SU-DHL-6 (cell line): ENCODE data around the gene ARG2.

Experiments used
- H2AFZ ChIP-seq: fragments of 200-600 bp; sonication (generic); 2 replicates; pipeline ENCODE4 v1.6.1; 2014; ENCODE audit warnings: low read depth, mild to moderate bottlenecking, moderate library complexity, mixed read lengths, antibody characterized with exemption, low read length; ENCODE audit not compliant: severe bottlenecking
- H3F3A ChIP-seq: fragments of 200-600 bp; shearing (Covaris generic); 2 replicates; pipeline ENCODE4 v1.6.0; 2016; ENCODE audit warnings: antibody characterized with exemption, mild to moderate bottlenecking; ENCODE audit not compliant: insufficient read depth
- H3K27ac ChIP-seq: fragments of 200-600 bp; sonication (generic); 2 replicates; pipeline ENCODE4 v1.5.1; 2016; ENCODE audit warnings: low read depth, mild to moderate bottlenecking, low read length, moderate library complexity, mixed read lengths
- H3K27me3 ChIP-seq: fragments of 200-600 bp; sonication (generic), shearing (Covaris generic); 2 replicates; pipeline ENCODE4 v1.6.0; 2014; ENCODE audit warnings: mild to moderate bottlenecking, low read length
- H3K36me3 ChIP-seq: fragments of 200-600 bp; sonication (generic); 2 replicates; pipeline ENCODE4 v1.6.1; 2014; ENCODE audit warnings: mild to moderate bottlenecking, low read length, mixed read lengths
- H3K4me2 ChIP-seq: fragments of 300-600, 200-600 bp; shearing (Covaris generic), sonication (generic); 2 replicates; pipeline ENCODE4 v1.6.0; 2014; ENCODE audit warnings: low read length, low read depth, mild to moderate bottlenecking; ENCODE audit not compliant: poor library complexity, severe bottlenecking
- H3K4me3 ChIP-seq: fragments of 200-600 bp; sonication (generic); 2 replicates; pipeline ENCODE4 v1.5.1; 2014; ENCODE audit warnings: antibody characterized with exemption, low read length, mild to moderate bottlenecking, mixed read lengths; ENCODE audit not compliant: insufficient read depth, poor library complexity, severe bottlenecking
- H3K79me2 ChIP-seq: fragments of 200-600 bp; sonication (generic); 2 replicates; pipeline ENCODE4 v1.6.1; 2014; ENCODE audit warnings: mild to moderate bottlenecking, low read length, moderate library complexity; ENCODE audit not compliant: insufficient read depth
- H3K9ac ChIP-seq: fragments of 200-600 bp; sonication (generic); 2 replicates; pipeline ENCODE4 v1.7.0; 2014; ENCODE audit warnings: mild to moderate bottlenecking, low read length
- H3K9me2 ChIP-seq: fragments of 200-600 bp; sonication (generic); replicated peaks from 2 replicates; pipeline ENCODE4 v1.6.1; 2014; ENCODE audit warnings: low read length; ENCODE audit not compliant: insufficient read depth
- H3K9me3 ChIP-seq: fragments of 200-600 bp; sonication (generic); 2 replicates; pipeline ENCODE4 v1.6.1; 2014; ENCODE audit warnings: low read length, mixed read lengths; ENCODE audit not compliant: insufficient read depth
- H4K20me1 ChIP-seq: fragments of 200-600 bp; sonication (generic); 2 replicates; pipeline ENCODE4 v1.6.1; 2014; ENCODE audit warnings: low read depth, mild to moderate bottlenecking, antibody characterized with exemption, low read length, moderate library complexity, mixed read lengths
- EZH2phosphoT487 ChIP-seq: fragments of 200-600 bp; sonication (generic), shearing (Covaris generic); conservative IDR thresholded peaks from 2 replicates; pipeline ENCODE4 v1.6.1; 2018; ENCODE audit warnings: mild to moderate bottlenecking, antibody characterized with exemption, low read length, moderate library complexity, mixed read lengths
- TF ChIP-seq, protein P1 (sequence below): fragments of 200-600 bp; sonication (generic); IDR thresholded peaks from one replicate; pipeline ENCODE4 v1.5.1; 2017; ENCODE audit warnings: antibody characterized with exemption, mild to moderate bottlenecking, low read length, moderate library complexity; ENCODE audit not compliant: insufficient read depth, poor library complexity, severe bottlenecking

ARG2 gene

DNA sequence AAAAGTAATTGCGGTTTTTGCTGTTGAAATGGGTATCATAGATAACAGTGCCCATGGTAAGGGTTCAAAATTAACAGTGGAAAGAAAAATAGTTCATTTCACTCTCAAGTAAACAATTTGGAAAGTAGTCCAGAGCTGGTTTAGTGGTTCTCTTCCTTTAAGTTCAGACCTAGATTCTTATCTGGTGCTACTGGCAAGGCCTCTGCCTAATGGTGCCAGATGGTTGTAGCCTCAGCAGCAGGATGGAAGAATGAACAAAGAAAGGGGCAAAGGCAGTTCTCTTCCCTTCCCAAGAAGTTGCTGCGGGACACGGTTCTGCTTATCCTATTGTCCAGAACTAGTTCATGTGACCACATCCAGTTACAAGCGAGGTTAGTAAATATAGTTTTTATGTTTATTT, 10.5 kb downstream of the ARG2 start:
- no peaks in the 10 kb centered on the region for H4K20me1 ChIP-seq
- H3K36me3 ChIP-seq: no peaks in the 10 kb centered on the region
- no peaks in the 10 kb centered on the region for H3K9me2 ChIP-seq
- H3K27me3 ChIP-seq: no peaks in the 10 kb centered on the region
- TF ChIP-seq EZH2phosphoT487: no peak
- TF ChIP-seq, protein P1, sequence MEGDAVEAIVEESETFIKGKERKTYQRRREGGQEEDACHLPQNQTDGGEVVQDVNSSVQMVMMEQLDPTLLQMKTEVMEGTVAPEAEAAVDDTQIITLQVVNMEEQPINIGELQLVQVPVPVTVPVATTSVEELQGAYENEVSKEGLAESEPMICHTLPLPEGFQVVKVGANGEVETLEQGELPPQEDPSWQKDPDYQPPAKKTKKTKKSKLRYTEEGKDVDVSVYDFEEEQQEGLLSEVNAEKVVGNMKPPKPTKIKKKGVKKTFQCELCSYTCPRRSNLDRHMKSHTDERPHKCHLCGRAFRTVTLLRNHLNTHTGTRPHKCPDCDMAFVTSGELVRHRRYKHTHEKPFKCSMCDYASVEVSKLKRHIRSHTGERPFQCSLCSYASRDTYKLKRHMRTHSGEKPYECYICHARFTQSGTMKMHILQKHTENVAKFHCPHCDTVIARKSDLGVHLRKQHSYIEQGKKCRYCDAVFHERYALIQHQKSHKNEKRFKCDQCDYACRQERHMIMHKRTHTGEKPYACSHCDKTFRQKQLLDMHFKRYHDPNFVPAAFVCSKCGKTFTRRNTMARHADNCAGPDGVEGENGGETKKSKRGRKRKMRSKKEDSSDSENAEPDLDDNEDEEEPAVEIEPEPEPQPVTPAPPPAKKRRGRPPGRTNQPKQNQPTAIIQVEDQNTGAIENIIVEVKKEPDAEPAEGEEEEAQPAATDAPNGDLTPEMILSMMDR: no peak
- H3K9ac ChIP-seq: no peak overlapping the region
- no peak overlapping the region for H3K4me2 ChIP-seq
- no peak overlapping the region for H2AFZ ChIP-seq
- H3F3A ChIP-seq: no peaks in the 10 kb centered on the region
- H3K4me3 ChIP-seq: no peak overlapping the region
- no peaks in the 10 kb centered on the region for H3K9me3 ChIP-seq
- no peak overlapping the region for H3K27ac ChIP-seq
- no peaks in the 10 kb centered on the region for H3K79me2 ChIP-seq

DNA sequence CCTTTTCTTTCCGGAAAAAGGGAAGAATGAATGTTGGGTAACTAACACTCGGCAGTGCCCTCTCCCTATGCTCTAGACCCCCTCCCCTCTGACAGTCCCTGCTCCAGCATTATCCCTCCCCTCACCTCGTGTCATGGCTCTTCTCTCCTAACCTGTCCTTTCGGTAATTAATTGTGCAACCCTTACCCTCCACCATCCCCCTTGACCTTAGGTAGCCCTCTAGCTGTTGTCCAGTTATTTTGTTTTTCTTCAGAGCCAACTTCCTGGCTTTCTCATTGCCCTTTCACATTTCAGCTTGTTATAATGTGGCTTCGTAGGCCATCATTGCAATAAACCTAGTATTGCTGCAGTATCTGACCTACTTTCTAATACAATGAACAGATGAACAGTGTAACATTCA, 11.2 kb downstream of the ARG2 start:
- Histone ChIP-seq H3K27me3 (no peaks in the 10 kb centered on the region), H3K9me2 (no peaks in the 10 kb centered on the region), H3K79me2 (no peaks in the 10 kb centered on the region), H3F3A (no peaks in the 10 kb centered on the region), H3K4me2 (no peak overlapping the region), H3K9me3 (no peaks in the 10 kb centered on the region), H3K4me3 (no peak overlapping the region), H2AFZ (no peak overlapping the region), H3K27ac (no peak overlapping the region), H3K36me3 (no peaks in the 10 kb centered on the region), H3K9ac (no peak overlapping the region), H4K20me1 (no peaks in the 10 kb centered on the region)
- TF ChIP-seq, protein P1: no peak
- no peak for TF ChIP-seq EZH2phosphoT487

DNA sequence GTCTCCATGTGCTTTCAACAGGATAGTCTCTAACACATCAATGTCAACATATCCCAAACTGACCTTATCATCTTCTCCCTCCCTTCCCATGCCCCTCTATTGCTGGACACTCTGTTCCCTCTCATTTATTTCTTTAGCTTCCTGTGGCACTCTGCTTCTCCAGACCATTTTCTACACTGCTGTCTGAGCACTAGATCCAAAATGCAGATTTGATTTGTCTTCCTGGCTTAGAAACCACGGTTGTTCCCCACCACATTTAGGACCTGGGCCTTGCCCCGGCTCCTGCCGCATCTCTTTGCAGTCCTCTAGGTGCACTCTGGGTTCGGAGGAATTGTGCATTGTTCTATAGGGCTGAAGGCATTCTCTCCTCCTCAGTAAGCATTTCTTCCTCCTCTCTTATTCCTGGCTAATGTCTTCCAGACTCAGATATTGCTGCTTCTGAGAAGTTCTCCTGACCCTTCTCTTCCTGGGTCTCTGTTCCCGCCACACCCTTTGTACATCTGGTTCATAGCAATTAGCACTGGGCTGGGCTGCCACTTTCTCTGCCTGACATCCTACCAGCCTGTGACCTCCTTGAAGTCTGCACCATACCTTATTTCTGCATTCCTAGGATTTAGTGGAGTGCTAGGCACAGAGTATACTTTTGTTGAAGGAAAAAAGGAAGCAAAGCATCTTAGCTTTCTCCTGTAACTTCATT, 13.9 kb downstream of the ARG2 start:
- TF ChIP-seq, protein P1: no peak
- no peak for TF ChIP-seq EZH2phosphoT487
- Histone ChIP-seq H3K4me3 (no peak overlapping the region), H2AFZ (no peak overlapping the region), H3K9me2 (no peaks in the 10 kb centered on the region), H3K27ac (no peak overlapping the region), H3K79me2 (no peaks in the 10 kb centered on the region), H3K9ac (no peak overlapping the region), H3F3A (no peaks in the 10 kb centered on the region), H3K36me3 (no peaks in the 10 kb centered on the region), H4K20me1 (no peaks in the 10 kb centered on the region), H3K4me2 (no peak overlapping the region), H3K9me3 (no peaks in the 10 kb centered on the region), H3K27me3 (no peaks in the 10 kb centered on the region)
